ENCODE results near the gene FLNC.

The FLNC gene

GRCh38 chr7:128801667-128802418 lies 28.4 kb upstream of the FLNC start:
- DNase-seq, result no peak

GRCh38 chr7:128804484-128804883 lies 25.7 kb upstream of the FLNC start:
- no peak for DNase-seq

DNA sequence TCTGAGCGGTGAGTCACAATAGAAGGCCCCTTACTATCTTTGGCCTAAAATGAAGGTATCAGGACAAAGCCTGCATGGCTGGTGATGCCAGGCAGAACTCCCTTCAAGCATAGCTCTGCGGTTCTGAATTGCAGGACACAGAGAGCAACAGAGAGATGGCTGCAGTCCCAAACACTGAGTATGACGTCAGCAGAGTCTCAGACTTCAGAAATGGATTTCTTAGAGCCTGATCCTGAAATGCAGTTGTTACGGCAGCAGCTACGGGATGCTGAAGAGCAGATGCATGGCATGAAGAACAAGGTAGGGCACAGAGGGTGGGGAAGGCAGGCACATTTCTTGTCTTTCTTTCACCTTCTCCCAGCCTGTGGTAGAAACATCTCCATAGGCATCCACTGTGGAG lies 25.0 kb upstream of the FLNC start:
- DNase-seq, result no peak

DNA sequence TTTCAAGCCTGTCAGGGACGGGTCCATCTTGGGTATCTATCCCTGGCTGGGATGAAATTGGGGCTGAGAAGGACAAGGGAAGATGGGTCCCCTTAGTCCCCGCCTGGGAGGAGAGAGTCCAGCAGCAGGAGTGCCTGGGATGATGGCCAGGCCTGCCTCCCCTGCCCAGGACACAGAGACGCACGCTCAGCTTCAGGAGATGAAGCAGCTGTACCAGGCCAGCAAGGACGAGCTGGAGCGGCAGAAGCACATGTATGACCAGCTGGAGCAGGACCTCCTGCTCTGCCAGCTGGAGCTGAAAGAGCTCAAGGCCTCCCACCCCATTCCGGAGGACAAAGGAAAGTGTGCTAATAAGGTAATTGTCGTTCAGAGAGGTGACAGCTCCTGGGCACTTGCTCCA lies 23.0 kb upstream of the FLNC start:
- no peak for DNase-seq

GRCh38 chr7:128809363-128809762 lies 20.8 kb upstream of the FLNC start:
- no peak for DNase-seq

GRCh38 chr7:128810473-128810872 lies 19.7 kb upstream of the FLNC start:
- DNase-seq, result no peak

DNA sequence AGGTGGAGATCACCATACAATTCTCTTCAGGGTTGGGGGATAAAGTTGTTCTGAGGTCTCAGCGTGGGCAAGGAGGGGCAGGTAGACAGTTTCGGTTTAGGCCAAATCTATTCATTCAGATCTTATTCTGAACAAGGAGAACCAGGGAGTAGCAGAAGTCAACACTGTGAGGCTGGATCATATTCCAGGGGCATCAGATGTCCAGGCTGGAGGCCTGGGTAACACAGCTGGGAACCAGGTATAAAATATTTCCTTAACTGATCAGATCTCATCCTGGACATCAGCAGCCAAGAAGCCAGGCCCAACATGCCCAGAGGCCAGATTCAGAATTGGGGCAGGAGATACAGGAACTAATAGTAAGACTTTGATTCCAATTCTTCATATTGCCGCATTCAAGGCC lies 19.2 kb upstream of the FLNC start:
- no peak for DNase-seq

GRCh38 chr7:128811631-128812430 lies 18.4 kb upstream of the FLNC start:
- no peak for DNase-seq

DNA sequence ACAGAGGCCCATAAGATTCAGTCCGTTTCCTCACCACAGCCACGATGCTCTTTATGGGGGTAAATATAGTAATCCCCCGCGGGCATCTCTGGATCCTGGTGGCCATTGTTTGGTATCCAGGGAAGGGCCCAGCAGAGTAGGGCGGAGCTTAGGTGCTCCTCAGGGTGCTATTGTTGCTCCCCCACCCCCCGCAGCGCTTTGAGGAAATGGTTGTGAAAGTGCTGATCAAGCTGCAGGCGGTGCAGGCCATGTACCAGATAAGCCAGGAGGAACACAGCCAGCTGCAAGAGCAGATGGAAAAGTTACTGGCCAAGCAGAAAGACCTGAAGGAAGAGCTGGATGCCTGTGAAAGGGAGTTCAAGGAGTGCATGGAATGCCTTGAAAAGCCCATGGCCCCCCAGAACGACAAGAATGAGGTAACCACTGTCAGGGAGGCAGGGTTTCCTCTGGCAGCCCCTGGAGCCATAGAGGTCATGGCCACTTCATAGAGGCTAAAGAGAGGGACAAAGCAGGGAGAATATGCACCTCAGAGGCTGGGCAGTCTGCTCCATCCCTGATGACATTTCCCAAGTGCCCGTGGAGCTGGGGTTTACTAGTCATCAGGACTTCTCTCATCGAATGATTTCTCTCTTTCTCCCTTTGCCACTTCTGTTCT lies 17.6 kb upstream of the FLNC start:
- DNase-seq, result no peak

- DNase-seq, result no peak
Measured at GRCh38 chr7:128814499-128814898, 15.7 kb upstream of the FLNC start.

GRCh38 chr7:128815289-128815942 lies 14.8 kb upstream of the FLNC start:
- no peak for DNase-seq

DNA sequence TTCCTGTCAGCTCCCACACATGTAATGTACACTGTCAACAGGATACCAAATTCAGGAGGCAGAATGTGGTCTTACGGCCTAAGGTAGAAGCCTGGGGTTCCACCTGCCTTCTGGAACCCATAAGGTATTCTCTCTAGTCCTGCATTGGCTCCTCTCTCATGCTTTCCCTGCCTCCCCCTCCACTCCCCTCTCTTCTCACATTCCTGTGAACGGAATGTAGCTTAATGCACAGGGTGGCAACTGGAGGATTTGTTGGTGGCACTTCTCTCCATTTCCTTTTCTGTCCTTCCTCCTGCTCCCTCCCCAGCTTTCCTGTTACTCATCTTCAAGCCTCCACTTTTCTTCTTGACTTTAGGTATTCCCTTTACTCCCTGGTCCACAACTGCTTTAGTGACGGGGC lies 11.5 kb upstream of the FLNC start:
- DNase-seq, result no peak

DNA sequence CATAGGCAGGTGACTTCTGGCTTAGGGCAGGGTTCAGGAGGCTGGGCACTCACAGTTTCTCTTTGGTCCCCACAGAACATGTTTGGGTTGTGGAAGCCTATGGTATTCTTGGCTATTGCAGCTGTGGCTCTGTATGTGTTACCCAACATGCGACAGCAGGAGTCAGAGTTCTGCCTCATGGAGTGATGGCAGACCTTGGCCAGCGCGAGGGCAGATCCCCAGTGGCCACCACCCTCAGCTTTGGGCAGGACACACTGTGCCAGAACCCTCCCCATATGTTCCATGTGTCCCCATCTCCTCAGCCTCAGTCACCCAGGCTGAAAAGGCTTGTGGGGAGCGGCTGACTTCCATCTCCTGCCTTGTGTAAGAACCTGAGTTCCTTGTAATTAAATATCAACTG lies 8.5 kb upstream of the FLNC start:
- no peak for DNase-seq

- DNase-seq, result no peak
Measured at GRCh38 chr7:128826512-128826911, 3.7 kb upstream of the FLNC start.

- DNase-seq, result no peak
Measured at GRCh38 chr7:128826916-128827247, 3.3 kb upstream of the FLNC start.

GRCh38 chr7:128827248-128827958 lies 2.8 kb upstream of the FLNC start:
- peak; percentile 37 for DNase-seq

DNA sequence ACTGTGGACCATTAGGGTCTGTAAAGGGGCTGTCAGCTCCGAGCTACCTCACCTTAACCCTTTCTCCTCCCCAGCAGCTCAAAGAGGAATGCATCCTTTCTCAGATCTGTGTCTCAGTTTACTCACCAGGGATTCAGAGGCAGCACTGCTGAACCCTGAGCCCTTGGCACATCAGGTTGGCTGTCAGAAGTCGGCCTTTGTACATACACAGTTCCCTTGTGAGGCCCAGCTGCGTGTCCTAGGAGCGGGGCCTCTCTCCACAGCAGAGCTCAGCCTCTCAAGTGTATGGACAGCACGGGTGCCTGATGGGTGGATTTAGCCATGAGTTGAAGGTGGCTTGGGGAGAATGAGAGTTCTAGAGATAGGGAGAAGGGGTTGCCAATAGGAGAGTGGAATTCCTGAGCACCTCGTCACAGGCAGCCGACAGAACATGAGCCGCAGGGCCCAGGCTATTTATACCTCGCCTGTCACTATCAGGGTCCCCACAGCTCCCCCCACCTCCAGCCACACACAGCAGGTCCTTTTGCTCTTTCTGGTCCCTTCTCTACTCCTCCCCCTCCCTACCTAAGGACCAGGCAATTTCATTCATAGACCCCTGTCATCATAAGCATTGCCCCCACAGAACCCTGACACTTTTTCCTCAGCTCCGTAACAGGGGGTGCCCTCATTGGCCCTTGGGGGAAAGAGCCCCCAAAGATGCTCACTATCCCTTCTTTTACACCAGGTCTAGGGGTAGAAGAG lies 2.1 kb upstream of the FLNC start:
- no peak for DNase-seq

DNA sequence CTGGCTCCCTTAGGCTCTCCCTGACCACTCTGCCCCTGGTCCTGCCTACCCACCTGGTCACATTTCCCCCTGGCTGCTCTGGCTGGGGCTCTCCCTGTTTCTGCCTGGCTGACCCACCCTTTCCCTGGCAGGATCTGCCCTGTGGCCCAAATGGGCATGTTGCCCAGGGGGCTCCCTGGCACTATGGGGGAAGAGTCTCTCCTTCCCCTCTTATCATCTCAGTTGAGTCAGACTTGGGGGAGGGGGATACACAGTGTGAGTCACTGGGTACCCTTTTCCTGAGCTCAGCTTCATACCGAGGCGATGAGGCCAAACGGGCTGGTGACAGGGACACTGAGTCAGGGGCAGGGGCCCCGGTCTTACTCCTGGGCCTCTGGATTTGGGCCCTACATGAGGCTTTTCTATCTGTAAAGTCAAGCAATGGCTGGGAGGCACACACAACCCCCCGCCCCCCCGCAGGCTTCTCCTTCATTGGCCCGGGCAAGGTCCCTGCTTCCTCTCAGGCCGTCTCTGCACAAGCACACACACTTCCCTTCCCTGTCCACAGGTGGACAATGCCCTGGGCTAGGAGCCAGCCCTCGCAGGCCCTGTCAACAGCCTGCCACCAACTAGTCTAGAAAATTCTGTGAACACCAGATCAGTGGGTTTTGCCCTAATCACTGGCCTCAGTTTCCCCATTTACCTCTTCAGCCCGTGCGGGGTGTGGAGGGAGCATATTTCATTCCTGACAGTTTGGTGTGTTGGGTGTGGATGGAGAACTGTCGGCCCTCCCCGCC lies 627 bp upstream of the FLNC start:
- DNase-seq, result peak; percentile 56

- DNase-seq, result peak; percentile 60
Measured at GRCh38 chr7:128831178-128831993, 1.2 kb downstream of the FLNC start.
